Prostate gland (tissue), 2 donors: ENCODE measurements around the gene MARK2. TPM values are rescaled to one million over a fixed set of nuclear protein-coding genes. Genes with fewer than 3 reads are reported as not detected.

Source experiments
- DNase-seq: peaks from one replicate; pipeline ENCODE4 v3.0.0-alpha.2; 2019; ENCODE audit warnings: low spot score
- H3K27ac ChIP-seq, 2 donors: fragments of 200-600 bp; sonication (generic); 2 replicates each; pipeline ENCODE4 v1.5.1; 2017 to 2019
- H3K27me3 ChIP-seq: fragments of 200-600 bp; sonication (generic); replicated peaks from 2 replicates; pipeline ENCODE4 v1.5.1; 2019; ENCODE audit not compliant: insufficient read depth
- H3K36me3 ChIP-seq, 2 donors: fragments of 200-600 bp; sonication (generic); 1 replicate in 1 of 2; 2 replicates in 1 of 2; pipeline versions ENCODE4 v1.5.1 to v1.8.1; 2017 to 2019
- H3K4me1 ChIP-seq: fragments of 200-600 bp; sonication (generic); replicated peaks from 2 replicates; pipeline ENCODE4 v1.5.1; 2019
- H3K4me3 ChIP-seq, 2 donors: fragments of 200-600 bp; sonication (generic); 2 replicates each; pipeline ENCODE4 v1.5.1; 2017 to 2019
- H3K9me3 ChIP-seq: fragments of 200-600 bp; sonication (generic); 2 replicates; pipeline ENCODE4 v1.5.1; 2017
- POLR2A ChIP-seq: fragments of 450-650 bp; IDR thresholded peaks from one replicate; pipeline ENCODE4 v1.6.1; 2016; ENCODE audit warnings: antibody characterized with exemption, mild to moderate bottlenecking
- POLR2AphosphoS5 ChIP-seq: sonication (generic); formaldehyde crosslinking; IDR thresholded peaks from one replicate; pipeline ENCODE4 v1.6.1; 2017; ENCODE audit warnings: antibody characterized with exemption
- WGBS: methylation state at CpG from one replicate; pipeline ENCODE4 v1.1.5; 2018; 5-methylcytosine and 5-hydroxymethylcytosine counted together
- intact Hi-C: fragments of 100-400 bp; cut with DNase I; formaldehyde crosslinking; loops from one replicate; pipeline ENCODE4 v1.14.2; 2022
- total RNA-seq, 2 donors: library from RNA; depleted of rRNA; stranded (reverse); fragments of >200 nt; gene quantifications; one replicate each; pipeline ENCODE4 v1.1.0, GENCODE V29; 2016
- TF ChIP-seq, protein P1 (sequence below), 4 experiments: fragments of 200-600 bp in 2 of 4; fragments of 450-650 bp in 2 of 4; sonication (generic) in 2 of 4; IDR thresholded peaks; 1 replicate in 3 of 4; 2 replicates in 1 of 4; pipeline ENCODE4 v1.5.1; 2016 to 2019; ENCODE audit warnings: antibody characterized with exemption in 4 of 4, mild to moderate bottlenecking in 2 of 4, moderate library complexity in 2 of 4

MARK2 gene
- total RNA-seq, 2 donors from 2014 or later, result 65.4 to 67.2 TPM

DNA sequence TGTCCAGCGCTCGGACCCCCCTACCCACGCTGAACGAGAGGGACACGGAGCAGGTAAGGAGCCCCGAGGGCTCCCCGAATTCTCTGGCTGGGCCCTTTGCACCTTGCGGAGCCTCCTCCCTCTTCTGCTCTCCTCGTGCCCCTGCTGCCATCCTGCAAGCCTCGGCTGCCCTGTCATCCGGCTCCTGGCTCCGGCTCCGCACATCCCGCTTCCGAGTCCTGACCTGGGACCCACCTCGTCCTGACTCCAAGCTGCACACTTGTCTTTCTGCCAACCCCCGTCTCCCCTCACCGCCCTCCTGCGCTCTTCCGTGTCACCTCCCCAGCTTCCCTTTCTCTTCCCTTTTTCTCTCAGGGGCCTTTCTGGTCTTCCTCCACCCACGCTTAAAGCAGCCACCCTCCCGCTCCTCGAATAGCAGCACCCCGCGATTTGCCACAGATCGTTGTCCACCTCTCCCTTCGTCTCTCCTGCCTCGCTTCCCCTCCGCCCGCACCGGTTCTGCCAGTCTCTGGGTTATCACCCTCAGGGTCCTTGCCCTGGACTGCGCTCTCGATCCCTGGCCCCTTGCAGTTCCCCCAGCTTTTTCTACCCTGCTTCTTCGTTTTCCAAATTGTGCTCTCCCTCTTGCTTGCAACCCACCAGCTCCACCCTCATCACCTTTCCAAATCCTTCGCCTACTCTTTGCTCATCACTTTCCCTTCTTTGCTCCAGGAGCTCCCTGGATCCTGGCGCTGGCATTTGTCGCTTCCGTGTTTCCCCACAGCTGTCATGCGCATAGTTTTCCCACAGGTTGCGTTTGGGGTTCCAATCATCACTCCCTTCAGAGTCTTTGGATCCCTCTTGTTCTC, 822 bp downstream of the MARK2 start:
- Histone ChIP-seq H3K4me1 (peaks cover 15% of the 10 kb centered on the region), H3K27ac (peak overlapping the region; percentile 85 to 93), H3K27me3 (no peaks in the 10 kb centered on the region), H3K9me3 (no peaks in the 10 kb centered on the region), H3K36me3 (no peaks in the 10 kb centered on the region), H3K4me3 (peak overlapping the region; percentile 76 to 87)
- intact Hi-C loops, result loop anchor here (5.0 kb wide), 1 partner anchor 313 kb away; no protein-coding TSS in a partner anchor
- under 1% methylated on average over 39 of the region's 40 CpGs for WGBS
- TF ChIP-seq, protein P1, sequence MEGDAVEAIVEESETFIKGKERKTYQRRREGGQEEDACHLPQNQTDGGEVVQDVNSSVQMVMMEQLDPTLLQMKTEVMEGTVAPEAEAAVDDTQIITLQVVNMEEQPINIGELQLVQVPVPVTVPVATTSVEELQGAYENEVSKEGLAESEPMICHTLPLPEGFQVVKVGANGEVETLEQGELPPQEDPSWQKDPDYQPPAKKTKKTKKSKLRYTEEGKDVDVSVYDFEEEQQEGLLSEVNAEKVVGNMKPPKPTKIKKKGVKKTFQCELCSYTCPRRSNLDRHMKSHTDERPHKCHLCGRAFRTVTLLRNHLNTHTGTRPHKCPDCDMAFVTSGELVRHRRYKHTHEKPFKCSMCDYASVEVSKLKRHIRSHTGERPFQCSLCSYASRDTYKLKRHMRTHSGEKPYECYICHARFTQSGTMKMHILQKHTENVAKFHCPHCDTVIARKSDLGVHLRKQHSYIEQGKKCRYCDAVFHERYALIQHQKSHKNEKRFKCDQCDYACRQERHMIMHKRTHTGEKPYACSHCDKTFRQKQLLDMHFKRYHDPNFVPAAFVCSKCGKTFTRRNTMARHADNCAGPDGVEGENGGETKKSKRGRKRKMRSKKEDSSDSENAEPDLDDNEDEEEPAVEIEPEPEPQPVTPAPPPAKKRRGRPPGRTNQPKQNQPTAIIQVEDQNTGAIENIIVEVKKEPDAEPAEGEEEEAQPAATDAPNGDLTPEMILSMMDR (IDR thresholded peaks at IDR 0.05), result no peak
- peak; percentile 4 for TF ChIP-seq POLR2AphosphoS5
- peak; percentile 32 for DNase-seq

GRCh38 chr11:63840356-63841060, 1.6 kb downstream of the MARK2 start:
- WGBS, result 2% methylated on average over 13 of the region's 13 CpGs
- no peak for TF ChIP-seq POLR2A
- no peaks in the 10 kb centered on the region for H3K9me3 ChIP-seq
- peaks cover 23% of the 10 kb centered on the region for H3K4me1 ChIP-seq
- H3K36me3 ChIP-seq, result no peaks in the 10 kb centered on the region
- H3K27ac ChIP-seq, result peak overlapping the region; percentile 85 to 93
- peak overlapping the region; percentile 76 to 87 for H3K4me3 ChIP-seq
- DNase-seq, result no peak
- intact Hi-C loops, result no loop called here
- no peaks in the 10 kb centered on the region for H3K27me3 ChIP-seq

GRCh38 chr11:63841554-63841953, 2.6 kb downstream of the MARK2 start:
- peak; percentile 53 for DNase-seq

GRCh38 chr11:63843041-63843440, 4.1 kb downstream of the MARK2 start:
- TF ChIP-seq, protein P1 (IDR thresholded peaks at IDR 0.05), result no peak
- TF ChIP-seq POLR2AphosphoS5, result no peak
- no peak for TF ChIP-seq POLR2A
- WGBS, result 18% methylated on average over 1 of the region's 1 CpG
- no peak overlapping the region for H3K4me3 ChIP-seq
- intact Hi-C loops, result no loop called here
- H3K27me3 ChIP-seq, result no peaks in the 10 kb centered on the region
- H3K4me1 ChIP-seq, result peaks cover 37% of the 10 kb centered on the region
- H3K27ac ChIP-seq, result peak overlapping the region; percentile 85 to 93
- no peaks in the 10 kb centered on the region for H3K9me3 ChIP-seq
- peak; percentile 27 for DNase-seq
- no peaks in the 10 kb centered on the region for H3K36me3 ChIP-seq

More at GRCh38 chr11:63841554-63841953, 2.6 kb downstream of the MARK2 start:
- Histone ChIP-seq H3K27ac (peak overlapping the region; percentile 85 to 93), H3K4me3 (peak overlapping the region in 1 of 2 donors; percentile 76), H3K9me3 (no peaks in the 10 kb centered on the region), H3K36me3 (no peaks in the 10 kb centered on the region), H3K4me1 (peaks cover 28% of the 10 kb centered on the region), H3K27me3 (no peaks in the 10 kb centered on the region)
- 24% methylated on average over 3 of the region's 3 CpGs for WGBS
- intact Hi-C loops, result no loop called here
- TF ChIP-seq POLR2A, result peak; percentile 44
- TF ChIP-seq, protein P1 (IDR thresholded peaks at IDR 0.05), result no peak
- TF ChIP-seq POLR2AphosphoS5, result no peak

DNA sequence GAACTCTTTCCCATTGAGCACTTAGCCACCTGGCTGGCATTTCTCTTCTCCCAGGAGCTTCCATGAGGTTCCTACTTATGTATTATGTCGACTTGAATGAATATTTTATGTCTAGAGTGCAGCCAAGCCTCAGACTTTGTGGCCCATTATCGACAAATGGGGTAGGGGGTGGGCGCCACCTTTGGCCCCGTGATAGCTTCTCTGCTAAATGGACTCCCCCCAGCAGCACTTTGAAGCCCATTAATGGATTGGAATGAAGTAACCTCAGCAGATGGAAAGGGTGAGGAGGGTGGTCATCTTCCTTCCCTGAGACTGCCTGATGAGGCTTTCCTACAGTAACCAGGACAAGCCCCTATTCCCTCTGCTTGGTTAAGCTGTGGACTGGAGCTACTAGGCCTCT, 5.9 kb downstream of the MARK2 start:
- WGBS, result 88% methylated on average over 4 of the region's 4 CpGs
- TF ChIP-seq POLR2A, result no peak
- TF ChIP-seq, protein P1 (IDR thresholded peaks at IDR 0.05), result no peak
- TF ChIP-seq POLR2AphosphoS5, result no peak
- Histone ChIP-seq H3K27ac (peak overlapping the region; percentile 85 to 93), H3K9me3 (no peaks in the 10 kb centered on the region), H3K4me1 (peaks cover 40% of the 10 kb centered on the region), H3K4me3 (no peak overlapping the region), H3K27me3 (no peaks in the 10 kb centered on the region), H3K36me3 (no peaks in the 10 kb centered on the region)
- DNase-seq, result no peak
- intact Hi-C loops, result no loop called here
